Left ventricle myocardium inferior (tissue), 1 donor: ENCODE results near the gene HYAL3. TPM values are rescaled to one million over a fixed set of nuclear protein-coding genes. Genes with fewer than 3 reads are reported as not detected.

Experiments used
- DNase-seq: peaks from one replicate; pipeline ENCODE4 v3.0.0-alpha.2; 2020
- H3K27ac ChIP-seq: fragments of 200-600 bp; replicated peaks from 2 replicates; pipeline ENCODE4 v1.8.0; 2021
- H3K27me3 ChIP-seq: fragments of 200-600 bp; 2 replicates; pipeline ENCODE4 v1.8.0; 2021; ENCODE audit warnings: low read depth
- H3K36me3 ChIP-seq: fragments of 200-600 bp; 2 replicates; pipeline ENCODE4 v1.8.0; 2021
- H3K4me1 ChIP-seq: fragments of 200-600 bp; 2 replicates; pipeline ENCODE4 v1.8.0; 2021
- H3K4me3 ChIP-seq: fragments of 200-600 bp; 2 replicates; pipeline ENCODE4 v1.8.0; 2021; ENCODE audit warnings: mild to moderate bottlenecking, moderate library complexity
- H3K9me3 ChIP-seq: fragments of 200-600 bp; replicated peaks from 2 replicates; pipeline ENCODE4 v1.8.0; 2021
- intact Hi-C: fragments of 100-400 bp; cut with micrococcal nuclease; formaldehyde crosslinking; loops from one replicate; pipeline ENCODE4 v1.11.0; 2022
- total RNA-seq: library from RNA; stranded (reverse); fragmentation: NEBNext Ultra II Directional; extraction: Animal tissue kit (Norgen Biotek cat#: 25700); gene quantifications from one replicate; pipeline ENCODE4 v1.2.1, GENCODE V29; 2021
- TF ChIP-seq, protein P1 (sequence below): fragments of 200-600 bp; IDR thresholded peaks from 2 replicates; pipeline ENCODE4 v1.8.0; 2021; ENCODE audit warnings: antibody characterized with exemption, mild to moderate bottlenecking, borderline replicate concordance
- donor health status: DM: no; HTN: yes; CAD: no; lungs with severe emphysema.

The HYAL3 gene
- total RNA-seq, 1 donor from 2014 or later, result 1.2 TPM

DNA sequence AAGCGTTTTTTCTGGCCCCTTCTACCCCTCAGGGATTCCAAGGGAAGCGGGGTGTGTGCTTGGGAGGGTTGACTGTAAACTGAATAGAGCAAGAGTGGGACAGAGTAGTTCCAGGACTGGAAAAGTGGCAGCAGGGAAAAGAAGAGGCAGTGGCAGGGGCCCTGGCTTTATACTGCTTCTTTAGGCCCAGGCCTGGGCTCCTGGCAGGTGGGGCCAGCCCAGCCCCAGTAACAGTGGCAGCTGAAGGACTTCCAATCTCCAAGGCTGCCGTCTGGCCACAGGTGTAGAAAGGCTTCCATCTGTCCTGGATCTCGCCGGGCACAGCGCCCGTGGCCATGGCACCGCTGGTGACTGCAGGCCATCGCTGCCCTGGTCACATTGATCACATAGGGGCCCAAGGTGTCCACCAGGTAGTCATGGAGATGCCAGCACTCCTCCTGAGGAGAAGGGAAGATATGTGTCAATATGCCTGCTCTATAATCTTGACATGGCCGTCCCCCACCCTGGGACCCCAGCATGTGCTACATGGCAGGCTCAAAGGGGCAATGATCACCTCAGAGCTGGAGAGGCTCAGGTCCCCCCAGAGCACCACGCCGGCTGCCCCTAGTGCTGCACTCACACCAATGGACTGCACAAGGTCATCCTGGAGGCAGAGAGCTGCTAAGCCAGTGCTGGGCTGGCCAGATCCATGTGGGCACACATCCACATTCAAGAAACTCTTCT is 6.0 kb downstream of the HYAL3 start:
- Histone ChIP-seq H3K9me3 (no peaks in the 10 kb centered on the region), H3K4me1 (peaks cover 37% of the 10 kb centered on the region), H3K27ac (peak overlapping the region; percentile 93), H3K27me3 (no peaks in the 10 kb centered on the region), H3K36me3 (peaks cover 23% of the 10 kb centered on the region), H3K4me3 (peak overlapping the region; percentile 95)
- intact Hi-C loops, result no loop called here
- TF ChIP-seq, protein P1, sequence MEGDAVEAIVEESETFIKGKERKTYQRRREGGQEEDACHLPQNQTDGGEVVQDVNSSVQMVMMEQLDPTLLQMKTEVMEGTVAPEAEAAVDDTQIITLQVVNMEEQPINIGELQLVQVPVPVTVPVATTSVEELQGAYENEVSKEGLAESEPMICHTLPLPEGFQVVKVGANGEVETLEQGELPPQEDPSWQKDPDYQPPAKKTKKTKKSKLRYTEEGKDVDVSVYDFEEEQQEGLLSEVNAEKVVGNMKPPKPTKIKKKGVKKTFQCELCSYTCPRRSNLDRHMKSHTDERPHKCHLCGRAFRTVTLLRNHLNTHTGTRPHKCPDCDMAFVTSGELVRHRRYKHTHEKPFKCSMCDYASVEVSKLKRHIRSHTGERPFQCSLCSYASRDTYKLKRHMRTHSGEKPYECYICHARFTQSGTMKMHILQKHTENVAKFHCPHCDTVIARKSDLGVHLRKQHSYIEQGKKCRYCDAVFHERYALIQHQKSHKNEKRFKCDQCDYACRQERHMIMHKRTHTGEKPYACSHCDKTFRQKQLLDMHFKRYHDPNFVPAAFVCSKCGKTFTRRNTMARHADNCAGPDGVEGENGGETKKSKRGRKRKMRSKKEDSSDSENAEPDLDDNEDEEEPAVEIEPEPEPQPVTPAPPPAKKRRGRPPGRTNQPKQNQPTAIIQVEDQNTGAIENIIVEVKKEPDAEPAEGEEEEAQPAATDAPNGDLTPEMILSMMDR, result no peak
- peak; percentile 18 for DNase-seq

DNA sequence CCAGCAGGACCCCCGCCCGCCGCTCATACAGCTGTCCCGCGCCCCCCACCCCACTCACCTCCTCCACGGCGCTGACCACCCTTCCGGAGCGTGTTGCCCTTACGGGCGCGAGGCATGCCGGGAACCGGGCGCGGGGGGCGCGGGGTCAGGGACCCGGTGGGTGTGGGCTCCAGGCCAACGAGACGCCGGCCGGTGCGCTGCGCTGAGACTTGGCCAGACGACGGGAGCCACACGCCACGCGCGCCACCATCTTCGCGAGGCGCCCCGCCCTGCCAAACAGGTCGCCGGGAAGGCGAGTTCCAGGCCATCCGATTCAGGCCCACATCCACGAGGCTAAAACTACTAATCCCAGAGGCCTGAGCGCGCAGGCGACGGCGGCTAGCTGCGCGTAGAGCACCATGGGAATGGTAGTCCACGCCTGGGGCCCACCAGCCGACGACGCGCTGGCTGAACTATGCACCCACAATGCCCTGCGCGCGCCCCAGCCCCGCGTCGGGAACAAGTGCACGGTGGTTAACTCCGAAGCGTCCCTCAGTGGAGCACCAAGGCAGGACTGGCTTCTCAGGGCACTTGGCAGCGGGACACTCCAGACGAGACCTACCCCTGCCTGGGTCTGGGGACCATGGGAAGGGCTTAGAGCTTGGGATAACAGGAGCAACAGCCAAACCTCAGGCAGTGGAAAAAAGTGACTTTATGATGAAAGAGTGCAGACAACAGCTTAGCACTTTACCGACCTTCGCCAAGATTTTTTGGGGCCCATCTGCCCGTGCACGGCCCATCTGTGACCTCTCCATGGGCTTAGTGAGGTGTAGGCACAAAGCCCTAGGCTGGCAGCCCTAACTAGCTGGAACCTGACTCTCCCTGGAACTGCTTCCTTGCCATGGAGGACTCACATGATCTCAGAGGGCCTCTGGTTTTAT is 6.8 kb downstream of the HYAL3 start, which contains the start of gene IFRD2:
IFRD2 (minus strand) TSS at position 271 of the 920 bp plus-strand sequence; CDS start at position 116, 155 bp downstream.
- Histone ChIP-seq H3K27me3 (no peaks in the 10 kb centered on the region), H3K36me3 (peaks cover 29% of the 10 kb centered on the region), H3K9me3 (no peaks in the 10 kb centered on the region), H3K4me3 (peak within 1 kb of the TSS; percentile 95), H3K4me1 (peaks cover 40% of the 10 kb centered on the region), H3K27ac (peak within 1 kb of the TSS; percentile 93)
- intact Hi-C loops, result no loop called here
- TF ChIP-seq, protein P1, result no peak
- DNase-seq, result peak; percentile 97

DNA sequence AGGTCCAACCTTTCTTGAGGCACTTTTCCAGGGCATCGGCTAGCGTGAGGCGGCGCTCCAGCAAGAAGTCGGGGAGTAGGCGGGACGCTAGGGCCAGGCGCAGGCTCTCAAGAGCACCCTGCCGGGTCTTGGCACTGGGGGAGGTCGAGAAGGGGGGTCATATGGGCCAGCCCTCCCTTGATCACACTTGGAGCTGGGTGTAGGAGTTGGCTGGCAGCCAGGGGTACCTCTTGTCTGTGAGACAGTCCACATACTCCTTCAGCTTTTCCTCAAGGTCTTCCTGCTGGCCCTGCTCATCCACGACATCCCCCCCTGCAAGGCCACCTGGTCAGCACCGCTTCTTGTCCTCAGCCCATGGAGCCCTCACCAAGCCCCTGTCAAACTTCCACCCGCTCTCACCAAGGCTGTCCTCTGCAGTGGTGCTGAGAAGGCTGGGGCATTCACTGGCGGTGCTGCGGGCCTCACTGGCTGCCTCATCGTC is 9.0 kb downstream of the HYAL3 start:
- peaks cover 62% of the 10 kb centered on the region for H3K4me1 ChIP-seq
- intact Hi-C loops, result no loop called here
- no peaks in the 10 kb centered on the region for H3K27me3 ChIP-seq
- TF ChIP-seq, protein P1, result no peak
- peaks cover 29% of the 10 kb centered on the region for H3K36me3 ChIP-seq
- peak; percentile 14 for DNase-seq
- peak overlapping the region; percentile 93 for H3K27ac ChIP-seq
- no peak overlapping the region for H3K4me3 ChIP-seq
- H3K9me3 ChIP-seq, result no peaks in the 10 kb centered on the region

DNA sequence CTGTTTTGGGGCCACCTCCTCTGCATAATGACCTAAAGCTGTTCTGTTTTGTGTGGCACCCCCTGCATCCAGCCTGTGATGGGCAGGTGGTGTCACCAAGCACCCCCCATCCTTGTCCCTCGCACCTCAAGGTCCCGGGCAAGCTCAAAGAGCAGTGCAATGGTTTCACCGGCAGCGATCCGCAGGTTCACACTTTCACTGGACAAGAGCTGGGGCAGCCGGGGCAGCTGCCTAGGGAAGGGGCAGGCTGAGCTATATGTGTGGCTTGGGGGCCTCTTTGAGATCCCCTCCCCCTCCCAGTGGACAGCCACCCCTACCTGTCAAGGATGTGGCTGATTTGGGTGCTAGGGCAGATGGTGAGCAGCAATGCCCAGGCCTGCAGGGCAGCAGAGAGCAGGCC is 10.1 kb downstream of the HYAL3 start:
- no peaks in the 10 kb centered on the region for H3K9me3 ChIP-seq
- intact Hi-C loops, result no loop called here
- peaks cover 66% of the 10 kb centered on the region for H3K4me1 ChIP-seq
- peaks cover 29% of the 10 kb centered on the region for H3K36me3 ChIP-seq
- H3K27ac ChIP-seq, result peak overlapping the region; percentile 86
- no peak for DNase-seq
- TF ChIP-seq, protein P1, result no peak
- H3K4me3 ChIP-seq, result no peak overlapping the region
- no peaks in the 10 kb centered on the region for H3K27me3 ChIP-seq

DNA sequence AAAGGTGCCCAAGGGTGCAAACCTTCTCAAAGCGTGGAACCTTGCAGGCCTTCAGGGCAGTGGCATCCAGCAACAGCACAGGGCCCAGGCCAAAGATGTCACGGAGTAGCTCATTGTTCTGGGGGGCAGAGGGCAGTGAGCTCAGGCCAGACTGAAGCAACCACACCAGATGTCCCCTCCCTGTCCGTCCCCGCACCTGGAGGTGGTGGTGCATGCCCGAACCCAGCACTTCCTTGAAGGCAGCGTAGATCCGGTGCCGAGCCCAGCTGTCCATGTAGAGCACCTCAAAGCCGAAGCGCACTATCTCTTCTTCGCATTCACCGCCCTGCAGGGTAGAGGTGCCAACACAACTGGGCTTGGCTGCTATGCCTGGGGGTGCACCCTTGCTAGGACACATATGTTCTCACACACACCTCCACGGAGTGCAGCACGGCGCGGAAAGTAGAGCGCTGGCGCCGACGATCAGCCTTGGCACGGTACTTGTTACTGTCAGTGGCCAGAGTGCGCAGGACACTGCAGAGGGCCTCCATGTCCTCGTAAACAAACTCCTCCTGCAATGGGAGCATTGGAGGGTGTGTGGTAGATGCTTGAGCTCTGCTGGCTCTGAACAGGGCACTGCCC is 10.7 kb downstream of the HYAL3 start:
- TF ChIP-seq, protein P1, result no peak
- Histone ChIP-seq H3K4me1 (peaks cover 63% of the 10 kb centered on the region), H3K27me3 (no peaks in the 10 kb centered on the region), H3K9me3 (no peaks in the 10 kb centered on the region), H3K4me3 (no peak overlapping the region), H3K36me3 (peaks cover 29% of the 10 kb centered on the region), H3K27ac (peak overlapping the region; percentile 86)
- intact Hi-C loops, result no loop called here
- DNase-seq, result peak; percentile 16
